ENCODE measurements around the gene C17orf75. TPM values are rescaled to one million over a fixed set of nuclear protein-coding genes. Genes with fewer than 3 reads are reported as not detected.

Gene C17orf75
- total and polyA plus RNA-seq, 2 experiments from 2014 or later: 35.9 to 43.3 TPM

GRCh38 chr17:32302037-32302436 lies 39.9 kb downstream of the C17orf75 start (continued):
- TF ChIP-seq ZNF462 (CRISPR knock-in tag; IDR thresholded peaks at IDR 0.05) (no peak), STAT1 (IDR thresholded peaks at IDR 0.05; ENCODE audit: unreplicated experiment) (no peak)

GRCh38 chr17:32299580-32300164 lies 42.3 kb downstream of the C17orf75 start:
- ATAC-seq: no peak
- Mint-ChIP-seq H3K27ac (no peak overlapping the region), H3K4me1 (peaks cover 35% of the 10 kb centered on the region), H3K9me3 (no peaks in the 10 kb centered on the region; the same call in 2 of the 3 replicates), H3K4me3 (no peak overlapping the region), H3K36me3 (ENCODE audit: low read depth) (no peaks in the 10 kb centered on the region; the same call in 2 of the 3 replicates), H3K27me3 (ENCODE audit: insufficient read depth, low read depth, poor library complexity) (peaks cover 9% of the 10 kb centered on the region)
- H3K4me3 ChIP-seq: no peak overlapping the region
- no peak overlapping the region for H2AFZ ChIP-seq
- H4K20me1 ChIP-seq (replicated peaks; ENCODE audit: insufficient read depth): no peaks in the 10 kb centered on the region
- TF ChIP-seq CREB1 (CRISPR knock-in tag; IDR thresholded peaks at IDR 0.05; ENCODE audit: low read depth) (no peak), JUNB (IDR thresholded peaks at IDR 0.05; ENCODE audit: unreplicated experiment) (no peak), CTCF (conservative IDR thresholded peaks at IDR 0.05; ENCODE audit: low read depth in 2 of 2) (no peak), NANOG (IDR thresholded peaks at IDR 0.05; ENCODE audit: borderline replicate concordance) (no peak), ZNF462 (CRISPR knock-in tag; IDR thresholded peaks at IDR 0.05) (no peak), POLR2AphosphoS5 (IDR thresholded peaks at IDR 0.05; ENCODE audit: low read depth) (no peak), ZNF331 (CRISPR knock-in tag; IDR thresholded peaks at IDR 0.05; ENCODE audit: low read depth) (no peak)
- no peaks in the 10 kb centered on the region for H3K79me2 ChIP-seq (replicated peaks; ENCODE audit: insufficient read depth)
- H3K27ac ChIP-seq (ENCODE audit: low read depth): no peak overlapping the region
- H3F3A ChIP-seq (replicated peaks; ENCODE audit: low read depth): peaks cover 7% of the 10 kb centered on the region; the same call in 1 of the 2 replicates
- H3K9me2 ChIP-seq (ENCODE audit: insufficient read depth): no peaks in the 10 kb centered on the region
- no peak for DNase-seq (ENCODE audit: low spot score)
- no peaks in the 10 kb centered on the region for H3K27me3 ChIP-seq (ENCODE audit: insufficient read depth)
- peaks cover 27% of the 10 kb centered on the region for H3K4me1 ChIP-seq (ENCODE audit: insufficient read depth)
- H3K36me3 ChIP-seq (ENCODE audit: insufficient read depth): no peaks in the 10 kb centered on the region
- H3K4me2 ChIP-seq: no peak overlapping the region
